Ishikawa (cell line): ENCODE measurements around the gene KCNIP3.

Experiments
- CEBPB ChIP-seq: IDR thresholded peaks from 2 replicates; pipeline ENCODE4 v1.6.1; 2012
- CREB1 ChIP-seq: IDR thresholded peaks from 2 replicates; pipeline ENCODE4 v1.6.1; 2012; ENCODE audit warnings: low read depth
- EGR1 ChIP-seq: IDR thresholded peaks from 2 replicates; pipeline ENCODE4 v1.6.1; 2012
- EP300 ChIP-seq: IDR thresholded peaks from 2 replicates; pipeline ENCODE4 v1.6.1; 2012; ENCODE audit warnings: borderline replicate concordance
- FOXM1 ChIP-seq: IDR thresholded peaks from 2 replicates; pipeline ENCODE4 v1.6.1; 2012; ENCODE audit warnings: low read depth, borderline replicate concordance
- MAX ChIP-seq: IDR thresholded peaks from 2 replicates; pipeline ENCODE4 v1.6.1; 2012
- NFIC ChIP-seq: IDR thresholded peaks from 2 replicates; pipeline ENCODE4 v1.6.1; 2012
- RAD21 ChIP-seq: IDR thresholded peaks from 2 replicates; pipeline ENCODE4 v1.6.1; 2012; ENCODE audit warnings: low read depth
- REST ChIP-seq: IDR thresholded peaks from 2 replicates; pipeline ENCODE4 v1.6.1; 2012; ENCODE audit warnings: low read depth, mild to moderate bottlenecking
- TAF1 ChIP-seq: IDR thresholded peaks from 2 replicates; pipeline ENCODE4 v1.6.1; 2012; ENCODE audit warnings: low read depth, mild to moderate bottlenecking
- TCF12 ChIP-seq: IDR thresholded peaks from 2 replicates; pipeline ENCODE4 v1.6.1; 2012; ENCODE audit warnings: low read depth
- TEAD4 ChIP-seq: IDR thresholded peaks from 2 replicates; pipeline ENCODE4 v1.6.1; 2012
- USF1 ChIP-seq: IDR thresholded peaks from 2 replicates; pipeline ENCODE4 v1.6.1; 2012
- YY1 ChIP-seq: IDR thresholded peaks from 2 replicates; pipeline ENCODE4 v1.6.1; 2012; ENCODE audit warnings: low read depth
- ZBTB7A ChIP-seq: IDR thresholded peaks from 2 replicates; pipeline ENCODE4 v1.6.1; 2012; ENCODE audit warnings: low read depth

Gene KCNIP3

GRCh38 chr2:95337829-95338228 lies 40.7 kb downstream of the KCNIP3 start:
- TF ChIP-seq NFIC: no peak
- TF ChIP-seq EP300: no peak
- TF ChIP-seq CEBPB: no peak
- TF ChIP-seq TAF1: no peak
- TF ChIP-seq CREB1: no peak
- TF ChIP-seq USF1: no peak
- TF ChIP-seq FOXM1: no peak
- TF ChIP-seq REST: no peak

- TF ChIP-seq RAD21 (no peak), TAF1 (no peak), TEAD4 (no peak), YY1 (no peak), REST (no peak), EGR1 (no peak), MAX (no peak), EP300 (no peak), CEBPB (no peak), NFIC (no peak), ZBTB7A (no peak), TCF12 (no peak)
These were observed 45.6 kb downstream of the KCNIP3 start for GRCh38 chr2:95342556-95343320.

GRCh38 chr2:95343429-95344214 lies 46.5 kb downstream of the KCNIP3 start:
- TF ChIP-seq REST (no peak), ZBTB7A (no peak), CREB1 (no peak)

GRCh38 chr2:95344215-95344583 lies 47.1 kb downstream of the KCNIP3 start:
- TF ChIP-seq EGR1 (no peak), CREB1 (no peak)

GRCh38 chr2:95344656-95345055 lies 47.5 kb downstream of the KCNIP3 start:
- TF ChIP-seq FOXM1 (no peak), USF1 (no peak), NFIC (no peak), TEAD4 (no peak), CEBPB (no peak), RAD21 (no peak), MAX (no peak), REST (no peak), EP300 (no peak), TAF1 (no peak), ZBTB7A (no peak), TCF12 (no peak)
